Sciatic nerve (tissue), 2 donors: ENCODE measurements around the gene NKD1. TPM values are rescaled to one million over a fixed set of nuclear protein-coding genes. Genes with fewer than 3 reads are reported as not detected.
"Not testable (repeated sequence)": the region's sequence is repeated elsewhere in the genome, so short reads cannot be mapped to it uniquely, and the experiment has no call there.

ENCODE experiments used
- ATAC-seq: fragments of 200-7000 bp; cut with Tn5 transposase; one replicate; pipeline ENCODE4 v1.9.1; 2020; ENCODE audit warnings: mild to moderate bottlenecking, moderate library complexity
- DNase-seq: peaks from one replicate; pipeline ENCODE4 v3.0.0-alpha.2; 2020; ENCODE audit warnings: low spot score
- intact Hi-C: fragments of 100-400 bp; cut with DNase I; formaldehyde crosslinking; loops from one replicate; pipeline ENCODE4 v1.14.2; 2022
- total RNA-seq: library from RNA; stranded (reverse); fragmentation: NEBNext Ultra II Directional; extraction: Animal tissue kit (Norgen Biotek cat#: 25700); gene quantifications from one replicate; pipeline ENCODE4 v1.2.1, GENCODE V29; 2021
- donor health status: DM: no; HTN: no; CAD: no.
- donor health status: DM: no; HTN: no; CAD: no.

Gene NKD1, protein sequence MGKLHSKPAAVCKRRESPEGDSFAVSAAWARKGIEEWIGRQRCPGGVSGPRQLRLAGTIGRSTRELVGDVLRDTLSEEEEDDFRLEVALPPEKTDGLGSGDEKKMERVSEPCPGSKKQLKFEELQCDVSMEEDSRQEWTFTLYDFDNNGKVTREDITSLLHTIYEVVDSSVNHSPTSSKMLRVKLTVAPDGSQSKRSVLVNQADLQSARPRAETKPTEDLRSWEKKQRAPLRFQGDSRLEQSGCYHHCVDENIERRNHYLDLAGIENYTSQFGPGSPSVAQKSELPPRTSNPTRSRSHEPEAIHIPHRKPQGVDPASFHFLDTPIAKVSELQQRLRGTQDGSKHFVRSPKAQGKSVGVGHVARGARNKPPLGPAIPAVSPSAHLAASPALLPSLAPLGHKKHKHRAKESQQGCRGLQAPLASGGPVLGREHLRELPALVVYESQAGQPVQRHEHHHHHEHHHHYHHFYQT
- 37.0 TPM for total RNA-seq

GRCh38 chr16:50548125-50548908 lies at the start of gene NKD1:
Gene NKD1, plus strand, starts transcription at chr16:50548396. Its CDS starts 158 bp downstream, at chr16:50548554.
- DNase-seq (peak; percentile 85), ATAC-seq (peak; percentile 89)
- intact Hi-C loops, result no loop called here

GRCh38 chr16:50498431-50499155 lies 49.6 kb upstream of the NKD1 start:
- DNase-seq, result no peak
- intact Hi-C loops, result no loop called here
- no peak for ATAC-seq

DNA sequence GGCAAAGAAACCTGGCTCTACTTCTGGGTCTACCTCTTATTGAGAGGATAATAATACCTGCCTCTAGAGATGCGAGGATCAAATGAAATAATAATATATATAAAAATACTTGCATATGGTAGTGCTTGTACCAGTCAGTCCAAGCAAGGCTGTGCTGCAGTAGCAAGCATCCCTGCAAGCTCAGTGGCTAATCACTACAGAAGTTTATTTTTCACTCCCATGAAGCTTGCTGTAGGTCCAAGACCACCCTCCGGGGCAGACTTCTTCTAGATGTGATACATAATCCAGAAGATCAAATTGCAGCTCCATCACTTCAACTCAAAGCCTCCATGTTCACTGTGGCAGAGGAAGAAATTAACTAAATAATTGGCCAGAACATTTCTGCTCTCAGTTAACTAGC lies 48.9 kb upstream of the NKD1 start:
- ATAC-seq, result no peak
- DNase-seq, result no peak
- intact Hi-C loops, result no loop called here

DNA sequence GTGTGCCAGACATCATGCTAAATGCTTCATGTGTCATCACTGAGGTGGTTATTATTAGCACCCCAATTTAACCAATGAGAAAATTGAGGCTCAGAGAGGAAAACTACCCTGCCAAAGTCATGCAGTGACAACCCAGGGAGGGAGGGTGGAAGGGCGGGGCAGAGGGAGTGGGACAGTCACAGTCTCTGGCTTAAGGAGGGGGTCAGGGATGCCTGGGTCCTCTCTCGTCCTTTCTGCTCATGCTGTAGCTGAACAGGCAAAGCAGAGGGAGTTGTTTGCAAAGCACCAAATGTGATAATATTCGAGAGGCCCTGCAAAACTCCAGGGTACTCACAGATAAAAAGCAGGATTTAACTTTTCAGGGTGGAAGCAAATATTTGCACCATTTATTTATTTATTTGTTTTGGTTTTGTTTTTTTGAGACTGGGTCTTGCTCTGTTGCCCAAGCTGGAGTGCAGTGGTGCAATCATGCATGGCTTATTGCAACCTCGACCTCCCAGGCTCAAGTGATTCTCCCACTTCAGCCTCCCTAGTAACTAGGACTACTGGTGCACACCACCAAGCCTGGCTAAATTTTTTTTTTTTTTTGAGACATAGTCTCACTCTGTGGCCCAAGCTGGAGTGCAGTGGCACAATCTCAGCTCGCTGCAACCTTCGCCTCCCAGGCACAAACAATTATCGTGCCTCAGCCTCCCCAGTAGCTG lies 47.9 kb upstream of the NKD1 start:
- DNase-seq, result no peak
- intact Hi-C loops, result no loop called here
- no peak for ATAC-seq

GRCh38 chr16:50501251-50501650 lies 46.9 kb upstream of the NKD1 start:
- intact Hi-C loops, result no loop called here
- DNase-seq (no peak), ATAC-seq (no peak)

- intact Hi-C loops, result no loop called here
- DNase-seq (no peak), ATAC-seq (no peak)
These were observed 46.1 kb upstream of the NKD1 start for GRCh38 chr16:50501986-50502615.

GRCh38 chr16:50502616-50503011 lies 45.6 kb upstream of the NKD1 start:
- DNase-seq (no peak), ATAC-seq (no peak)
- intact Hi-C loops, result no loop called here

DNA sequence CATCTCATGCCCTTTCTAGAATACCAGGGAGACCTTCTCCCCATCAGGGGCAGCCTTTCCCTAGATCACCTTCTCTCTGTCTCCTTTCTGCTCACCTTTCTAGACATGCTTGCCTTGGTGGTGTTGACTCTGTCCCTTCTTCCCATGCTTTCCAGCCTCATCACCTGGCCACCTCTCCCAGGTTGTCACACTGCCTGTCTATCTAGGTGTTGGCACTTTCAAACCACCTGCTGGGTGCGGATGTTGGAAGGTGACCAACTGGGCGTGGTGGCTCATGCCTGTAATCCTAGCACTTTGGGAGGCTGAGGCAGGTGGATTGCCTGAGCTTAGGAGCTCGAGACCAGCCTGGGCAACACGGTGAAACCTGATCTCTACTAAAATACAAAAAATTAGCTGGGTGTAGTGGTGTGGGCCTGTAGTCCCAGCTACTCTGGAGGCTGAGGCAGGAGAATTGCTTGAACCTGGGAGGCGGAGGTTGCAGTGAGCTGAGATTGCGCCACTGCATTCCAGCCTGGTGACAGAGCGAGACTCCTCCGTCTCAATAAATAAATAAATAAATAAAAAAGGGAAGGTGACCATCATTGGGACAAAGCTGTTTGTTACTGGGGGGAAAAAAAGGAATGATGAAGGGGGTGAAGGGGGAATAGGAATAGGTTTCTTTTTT lies 44.2 kb upstream of the NKD1 start:
- ATAC-seq, DNase-seq, intact Hi-C loops: not testable (repeated sequence)

- no peak for DNase-seq
- intact Hi-C loops, result no loop called here
- ATAC-seq, result no peak
These were observed 43.1 kb upstream of the NKD1 start for GRCh38 chr16:50505115-50505514.

DNA sequence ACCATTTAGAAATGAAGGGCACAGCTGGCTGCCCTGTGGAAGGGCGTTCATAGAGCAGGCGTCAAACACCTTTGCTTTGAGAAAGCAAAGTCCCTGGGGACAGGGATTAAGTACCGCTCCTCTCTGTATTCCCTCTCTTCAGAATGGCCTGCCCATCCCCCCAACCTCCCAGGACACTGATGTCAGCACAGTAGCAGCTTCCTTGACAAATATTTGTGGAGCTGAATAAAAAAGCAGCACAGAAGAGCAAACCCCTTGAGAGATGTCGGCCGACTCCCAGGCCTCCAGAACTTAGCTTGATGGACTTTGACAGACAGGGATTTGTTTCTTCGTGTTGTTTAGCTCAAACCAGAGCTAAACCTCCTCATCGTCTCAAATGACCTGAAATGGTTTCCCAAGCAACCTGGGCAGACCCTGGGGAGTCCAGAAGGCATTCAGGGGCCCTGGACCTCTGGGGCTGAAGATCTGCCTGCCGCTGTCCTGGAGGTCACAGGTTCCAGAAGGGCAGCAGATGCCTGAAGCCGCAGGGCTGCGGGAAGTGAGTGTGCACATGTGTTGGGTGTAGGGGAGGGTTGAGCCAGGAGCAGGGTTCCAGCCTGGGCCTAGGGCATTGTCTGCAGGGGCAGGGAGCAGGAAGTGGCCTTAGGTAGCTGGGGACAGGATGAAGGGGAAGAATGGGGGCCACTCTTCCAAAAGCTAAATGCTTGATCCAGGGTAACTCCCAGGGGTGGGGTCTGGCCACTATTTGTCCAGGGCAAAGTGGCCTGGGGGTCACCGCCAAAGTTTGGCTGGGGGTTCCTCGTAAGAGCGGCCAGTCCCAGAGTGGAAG lies 42.3 kb upstream of the NKD1 start:
- intact Hi-C loops, result no loop called here
- DNase-seq, result no peak
- no peak for ATAC-seq

DNA sequence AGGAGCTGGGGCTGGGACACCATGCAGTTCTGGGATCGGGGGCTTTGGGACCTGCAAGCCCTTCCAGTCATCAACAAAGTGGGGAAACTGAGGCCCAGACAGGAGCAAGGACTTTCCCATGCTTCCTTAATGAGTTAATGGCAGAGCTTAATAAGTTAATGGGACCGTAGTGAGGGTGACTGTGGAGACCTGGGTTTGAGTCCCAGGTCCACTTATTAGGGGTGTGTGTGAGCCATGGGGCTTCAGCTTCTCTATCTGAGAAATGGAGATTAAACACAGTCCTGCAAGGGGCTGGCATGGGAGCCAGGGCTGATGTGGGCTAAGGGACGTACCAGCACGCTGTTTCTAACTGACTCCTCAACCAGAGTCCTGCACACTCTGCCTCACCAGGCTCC lies 41.7 kb upstream of the NKD1 start:
- intact Hi-C loops, result no loop called here
- DNase-seq (no peak), ATAC-seq (no peak)

GRCh38 chr16:50507397-50507796 lies 40.8 kb upstream of the NKD1 start:
- intact Hi-C loops, result no loop called here
- no peak for DNase-seq
- ATAC-seq, result no peak

- DNase-seq (no peak), ATAC-seq (no peak)
- intact Hi-C loops, result no loop called here
These were observed 38.5 kb upstream of the NKD1 start for GRCh38 chr16:50509521-50510341.

- intact Hi-C loops, result no loop called here
These were observed 33.0 kb upstream of the NKD1 start for GRCh38 chr16:50515218-50515617.

GRCh38 chr16:50516401-50516800 lies 31.8 kb upstream of the NKD1 start:
- DNase-seq (no peak), ATAC-seq (no peak)
- intact Hi-C loops, result no loop called here

More at GRCh38 chr16:50515218-50515617, 33.0 kb upstream of the NKD1 start:
- ATAC-seq (no peak), DNase-seq (no peak)

GRCh38 chr16:50516890-50517289 lies 31.3 kb upstream of the NKD1 start:
- no peak for ATAC-seq
- intact Hi-C loops, result no loop called here
- DNase-seq, result no peak
